Ovary (tissue), 3 donors: ENCODE data around the gene ZNF777.

Source experiments
- EP300 ChIP-seq: sonication (generic); formaldehyde crosslinking; IDR thresholded peaks from one replicate; pipeline ENCODE4 v1.6.1; 2017; ENCODE audit warnings: antibody characterized with exemption
- POLR2A ChIP-seq: fragments of 450-650 bp; IDR thresholded peaks from one replicate; pipeline ENCODE4 v1.6.1; 2017; ENCODE audit warnings: antibody characterized with exemption, mild to moderate bottlenecking, moderate library complexity
- TF ChIP-seq, protein P1 (sequence below), 3 donors: fragments of 450-650 bp in 2 of 3; fragments of 200-600 bp in 1 of 3; IDR thresholded peaks; one replicate each; pipeline versions ENCODE4 v1.5.1 to v1.8.0; 2016 to 2022; ENCODE audit warnings: antibody characterized with exemption in 3 of 3, mild to moderate bottlenecking in 1 of 3
- donor health status: DM: no; HTN: no; CAD: no.

DNA sequence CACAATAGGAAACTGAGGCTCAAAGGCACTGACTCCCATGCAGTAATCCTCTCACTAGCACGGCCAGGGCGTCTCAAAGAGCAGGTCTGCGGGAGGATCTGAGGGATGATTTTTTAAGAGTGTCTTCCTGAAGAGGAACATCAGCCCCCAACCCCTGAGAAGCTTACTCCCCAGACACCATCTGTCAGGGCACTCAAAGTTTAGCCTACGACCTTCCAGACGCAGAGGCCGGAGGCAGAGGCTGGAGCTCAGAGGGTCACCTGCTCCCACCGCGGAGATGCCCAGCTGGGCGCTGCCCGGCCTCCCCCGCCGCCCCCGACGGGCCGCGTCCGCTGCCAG is 1.7 kb downstream of the ZNF777 start:
- TF ChIP-seq EP300: no peak
- TF ChIP-seq, protein P1, sequence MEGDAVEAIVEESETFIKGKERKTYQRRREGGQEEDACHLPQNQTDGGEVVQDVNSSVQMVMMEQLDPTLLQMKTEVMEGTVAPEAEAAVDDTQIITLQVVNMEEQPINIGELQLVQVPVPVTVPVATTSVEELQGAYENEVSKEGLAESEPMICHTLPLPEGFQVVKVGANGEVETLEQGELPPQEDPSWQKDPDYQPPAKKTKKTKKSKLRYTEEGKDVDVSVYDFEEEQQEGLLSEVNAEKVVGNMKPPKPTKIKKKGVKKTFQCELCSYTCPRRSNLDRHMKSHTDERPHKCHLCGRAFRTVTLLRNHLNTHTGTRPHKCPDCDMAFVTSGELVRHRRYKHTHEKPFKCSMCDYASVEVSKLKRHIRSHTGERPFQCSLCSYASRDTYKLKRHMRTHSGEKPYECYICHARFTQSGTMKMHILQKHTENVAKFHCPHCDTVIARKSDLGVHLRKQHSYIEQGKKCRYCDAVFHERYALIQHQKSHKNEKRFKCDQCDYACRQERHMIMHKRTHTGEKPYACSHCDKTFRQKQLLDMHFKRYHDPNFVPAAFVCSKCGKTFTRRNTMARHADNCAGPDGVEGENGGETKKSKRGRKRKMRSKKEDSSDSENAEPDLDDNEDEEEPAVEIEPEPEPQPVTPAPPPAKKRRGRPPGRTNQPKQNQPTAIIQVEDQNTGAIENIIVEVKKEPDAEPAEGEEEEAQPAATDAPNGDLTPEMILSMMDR (IDR thresholded peaks at IDR 0.05): no peak
- TF ChIP-seq POLR2A: no peak
